Trophoblast cell (in vitro differentiated cells and primary cell): ENCODE measurements around the gene LDLRAD4.

ENCODE experiments used
- DNase-seq, 2 donors: peaks; one replicate each; pipeline ENCODE4 v3.0.0-alpha.2; 2016
- H2AFZ ChIP-seq: 2 replicates; pipeline ENCODE4 v1.6.1; 2013; ENCODE audit warnings: low read length, moderate library complexity, mild to moderate bottlenecking; ENCODE audit not compliant: insufficient read depth, poor library complexity
- H2AK5ac ChIP-seq: 2 replicates; pipeline ENCODE4 v1.6.1; 2013; ENCODE audit warnings: mild to moderate bottlenecking, low read length
- H2BK120ac ChIP-seq: 2 replicates; pipeline ENCODE4 v1.6.1; 2013; ENCODE audit warnings: low read length, mild to moderate bottlenecking, moderate library complexity; ENCODE audit not compliant: insufficient read depth, poor library complexity
- H2BK12ac ChIP-seq: 2 replicates; pipeline ENCODE4 v1.6.1; 2013; ENCODE audit warnings: mild to moderate bottlenecking, low read length, moderate library complexity
- H2BK5ac ChIP-seq: 2 replicates; pipeline ENCODE4 v1.6.1; 2013; ENCODE audit warnings: low read length, low read depth, moderate library complexity, mild to moderate bottlenecking; ENCODE audit not compliant: poor library complexity
- H3K14ac ChIP-seq: 2 replicates; pipeline ENCODE4 v1.6.1; 2013; ENCODE audit warnings: mild to moderate bottlenecking, low read length
- H3K18ac ChIP-seq: 2 replicates; pipeline ENCODE4 v1.6.1; 2013; ENCODE audit warnings: mild to moderate bottlenecking, low read length
- H3K23ac ChIP-seq: 2 replicates; pipeline ENCODE4 v1.6.1; 2013; ENCODE audit warnings: low read length
- H3K27ac ChIP-seq: 2 replicates; pipeline ENCODE4 v1.5.1; 2013; ENCODE audit warnings: low read depth, mild to moderate bottlenecking, inconsistent platforms, low read length, moderate library complexity
- H3K27me3 ChIP-seq: 2 replicates; pipeline ENCODE4 v1.6.1; 2013; ENCODE audit warnings: inconsistent platforms, mild to moderate bottlenecking, low read length, moderate library complexity; ENCODE audit not compliant: insufficient read depth
- H3K36me3 ChIP-seq, 2 experiments: 1 replicate in 1 of 2; 2 replicates in 1 of 2; pipeline ENCODE4 v1.6.1; 2013; ENCODE audit warnings: low read length in 2 of 2, mild to moderate bottlenecking in 2 of 2, moderate library complexity in 1 of 2; ENCODE audit not compliant: insufficient read depth in 2 of 2, control insufficient read depth in 1 of 2
- H3K4ac ChIP-seq: 2 replicates; pipeline ENCODE4 v1.6.1; 2013; ENCODE audit warnings: low read depth, mild to moderate bottlenecking, low read length, moderate library complexity
- H3K4me1 ChIP-seq, 2 experiments: 1 replicate in 1 of 2; 2 replicates in 1 of 2; pipeline ENCODE4 v1.6.1; 2013; ENCODE audit warnings: low read length in 2 of 2, mild to moderate bottlenecking in 2 of 2, moderate library complexity in 1 of 2; ENCODE audit not compliant: insufficient read depth in 2 of 2, control insufficient read depth in 1 of 2
- H3K4me2 ChIP-seq: 2 replicates; pipeline ENCODE4 v1.6.1; 2013; ENCODE audit warnings: inconsistent platforms, mild to moderate bottlenecking, low read length, moderate library complexity
- H3K4me3 ChIP-seq: 2 replicates; pipeline ENCODE4 v1.5.1; 2013; ENCODE audit warnings: mild to moderate bottlenecking, low read depth, low read length, inconsistent platforms
- H3K79me1 ChIP-seq: one replicate; pipeline ENCODE4 v1.6.1; 2013; ENCODE audit warnings: low read length
- H3K79me2 ChIP-seq: 2 replicates; pipeline ENCODE4 v1.6.1; 2013; ENCODE audit warnings: low read length, mild to moderate bottlenecking; ENCODE audit not compliant: control insufficient read depth, insufficient read depth, poor library complexity
- H3K9ac ChIP-seq: 2 replicates; pipeline ENCODE4 v1.6.1; 2013; ENCODE audit warnings: mild to moderate bottlenecking, low read length
- H3K9me3 ChIP-seq: 2 replicates; pipeline ENCODE4 v1.6.1; 2013; ENCODE audit warnings: low read depth, mild to moderate bottlenecking, control low read depth, inconsistent platforms, low read length; ENCODE audit not compliant: insufficient read depth
- H4K12ac ChIP-seq: 2 replicates; pipeline ENCODE4 v1.6.1; 2013; ENCODE audit warnings: low read depth, mild to moderate bottlenecking, low read length, moderate library complexity
- H4K8ac ChIP-seq: 2 replicates; pipeline ENCODE4 v1.6.1; 2013; ENCODE audit warnings: low read depth, mild to moderate bottlenecking, low read length, moderate library complexity
- H4K91ac ChIP-seq: one replicate; pipeline ENCODE4 v1.6.1; 2013; ENCODE audit warnings: low read depth, mild to moderate bottlenecking, low read length, moderate library complexity
- WGBS: extraction: QIAGEN DNeasy Blood & Tissue Kit; methylation state at CpG from one replicate; pipeline ENCODE4 v1.1.7; 2013; ENCODE audit warnings: missing lambda C conversion rate; ENCODE audit not compliant: insufficient read length, insufficient coverage; ENCODE audit errors: extremely low coverage; 5-methylcytosine and 5-hydroxymethylcytosine counted together

LDLRAD4 gene

GRCh38 chr18:13580351-13580750, 361.8 kb downstream of the LDLRAD4 start:
- no peak overlapping the region for H3K4me2 ChIP-seq
- H2BK12ac ChIP-seq = no peak overlapping the region
- no peak overlapping the region for H4K91ac ChIP-seq
- H3K9ac ChIP-seq = no peak overlapping the region
- peaks cover 1% of the 10 kb centered on the region for H3K9me3 ChIP-seq
- H2BK120ac ChIP-seq = no peak overlapping the region
- DNase-seq = no peak
- no peaks in the 10 kb centered on the region for H3K36me3 ChIP-seq
- H3K79me2 ChIP-seq = no peaks in the 10 kb centered on the region
- no peak overlapping the region for H3K4me3 ChIP-seq
- no peaks in the 10 kb centered on the region for H3K4me1 ChIP-seq
- no peak overlapping the region for H4K8ac ChIP-seq
- no peaks in the 10 kb centered on the region for H3K27me3 ChIP-seq
- no peak overlapping the region for H3K23ac ChIP-seq
- H3K18ac ChIP-seq = no peak overlapping the region
- H3K14ac ChIP-seq = no peak overlapping the region
- H3K27ac ChIP-seq = no peak overlapping the region
- no peak overlapping the region for H2AK5ac ChIP-seq
- no CpG with 5 or more reads among the region's 7 CpGs for WGBS
- H2BK5ac ChIP-seq = no peak overlapping the region
- H3K4ac ChIP-seq = no peak overlapping the region
- no peaks in the 10 kb centered on the region for H3K79me1 ChIP-seq
- no peak overlapping the region for H2AFZ ChIP-seq
- no peak overlapping the region for H4K12ac ChIP-seq

- H3K36me3 ChIP-seq = no peaks in the 10 kb centered on the region
- no peak for DNase-seq
- H3K9ac ChIP-seq = no peak overlapping the region
- H3K27ac ChIP-seq = no peak overlapping the region
- H2AK5ac ChIP-seq = no peak overlapping the region
- no peak overlapping the region for H3K23ac ChIP-seq
- peaks cover 1% of the 10 kb centered on the region for H3K9me3 ChIP-seq
- H3K4me2 ChIP-seq = no peak overlapping the region
- no peaks in the 10 kb centered on the region for H3K4me1 ChIP-seq
- no peak overlapping the region for H3K14ac ChIP-seq
- no CpG with 5 or more reads among the region's 4 CpGs for WGBS
- H3K79me1 ChIP-seq = no peaks in the 10 kb centered on the region
- H4K8ac ChIP-seq = no peak overlapping the region
- H4K12ac ChIP-seq = no peak overlapping the region
- no peak overlapping the region for H3K4me3 ChIP-seq
- no peaks in the 10 kb centered on the region for H3K27me3 ChIP-seq
- H2AFZ ChIP-seq = no peak overlapping the region
- no peaks in the 10 kb centered on the region for H3K79me2 ChIP-seq
- H2BK120ac ChIP-seq = no peak overlapping the region
- no peak overlapping the region for H3K4ac ChIP-seq
- H2BK5ac ChIP-seq = no peak overlapping the region
- H4K91ac ChIP-seq = no peak overlapping the region
- H3K18ac ChIP-seq = no peak overlapping the region
- no peak overlapping the region for H2BK12ac ChIP-seq
Measured at GRCh38 chr18:13580991-13581390, 362.4 kb downstream of the LDLRAD4 start.

- H3K9me3 ChIP-seq = peaks cover 1% of the 10 kb centered on the region
- H4K91ac ChIP-seq = no peak overlapping the region
- H3K23ac ChIP-seq = no peak overlapping the region
- no peak overlapping the region for H3K27ac ChIP-seq
- DNase-seq = no peak
- no peak overlapping the region for H4K12ac ChIP-seq
- H3K4me3 ChIP-seq = no peak overlapping the region
- H3K14ac ChIP-seq = no peak overlapping the region
- H3K4me1 ChIP-seq = no peaks in the 10 kb centered on the region
- no peak overlapping the region for H3K18ac ChIP-seq
- H3K27me3 ChIP-seq = no peaks in the 10 kb centered on the region
- no peaks in the 10 kb centered on the region for H3K36me3 ChIP-seq
- no peak overlapping the region for H4K8ac ChIP-seq
- no peak overlapping the region for H3K4me2 ChIP-seq
- H2BK12ac ChIP-seq = no peak overlapping the region
- no CpG with 5 or more reads among the region's 5 CpGs for WGBS
- no peak overlapping the region for H2BK5ac ChIP-seq
- no peak overlapping the region for H3K4ac ChIP-seq
- no peak overlapping the region for H2AK5ac ChIP-seq
- no peak overlapping the region for H3K9ac ChIP-seq
- H2AFZ ChIP-seq = no peak overlapping the region
- no peak overlapping the region for H2BK120ac ChIP-seq
- H3K79me1 ChIP-seq = no peaks in the 10 kb centered on the region
- H3K79me2 ChIP-seq = no peaks in the 10 kb centered on the region
Measured at GRCh38 chr18:13581496-13582177, 363.1 kb downstream of the LDLRAD4 start.

GRCh38 chr18:13582178-13582670, 363.7 kb downstream of the LDLRAD4 start:
- no CpG with 5 or more reads among the region's 9 CpGs for WGBS
- H3K4me3 ChIP-seq = no peak overlapping the region

More at GRCh38 chr18:13582178-13582670, 363.7 kb downstream of the LDLRAD4 start:
- Histone ChIP-seq H3K27me3 (no peaks in the 10 kb centered on the region), H3K4me1 (no peaks in the 10 kb centered on the region), H4K91ac (no peak overlapping the region), H2BK12ac (no peak overlapping the region), H3K79me2 (no peaks in the 10 kb centered on the region), H3K9me3 (peaks cover 1% of the 10 kb centered on the region), H3K4ac (no peak overlapping the region), H3K36me3 (no peaks in the 10 kb centered on the region), H3K23ac (no peak overlapping the region), H2AK5ac (no peak overlapping the region), H3K18ac (no peak overlapping the region), H3K4me2 (no peak overlapping the region), H2BK5ac (no peak overlapping the region), H2AFZ (no peak overlapping the region), H3K79me1 (no peaks in the 10 kb centered on the region), H4K12ac (no peak overlapping the region), H2BK120ac (no peak overlapping the region), H3K14ac (no peak overlapping the region), H3K27ac (no peak overlapping the region), H3K9ac (no peak overlapping the region), H4K8ac (no peak overlapping the region)
- DNase-seq = no peak
